Measurements from ENCODE around the gene WDR74.
"Not testable (repeated sequence)": the region's sequence is repeated elsewhere in the genome, so short reads cannot be mapped to it uniquely, and the experiment has no call there.

WDR74 gene

GRCh38 chr11:62840721-62841360 lies 1.5 kb upstream of the WDR74 start:
- peak; percentile 90 for DNase-seq (ENCODE audit: low read depth)

- no peak for DNase-seq (ENCODE audit: low read depth)
Observed at GRCh38 chr11:62835336-62835735, 4.1 kb downstream of the WDR74 start.

GRCh38 chr11:62832336-62833234 lies 6.8 kb downstream of the WDR74 start, which contains the start of gene TEX54:
Gene TEX54 (minus strand): TSS chr11:62832841.
- peak; percentile 43 for DNase-seq (ENCODE audit: low read depth)

GRCh38 chr11:62831520-62832335 lies 7.7 kb downstream of the WDR74 start, which contains the start of gene STX5:
Gene STX5 (minus strand): TSS chr11:62832051. CDS start chr11:62831243, 808 bp downstream.
- peak; percentile 99 for DNase-seq (ENCODE audit: low read depth)

- no peak for DNase-seq (ENCODE audit: low read depth)
Observed at GRCh38 chr11:62830904-62831519, 8.4 kb downstream of the WDR74 start.

- DNase-seq (ENCODE audit: low read depth): not testable (repeated sequence)
Observed at GRCh38 chr11:62828130-62828529, 11.3 kb downstream of the WDR74 start.

- DNase-seq (ENCODE audit: low read depth): no peak
Observed at GRCh38 chr11:62823677-62824076, 15.7 kb downstream of the WDR74 start.

- no peak for DNase-seq (ENCODE audit: low read depth)
Observed at GRCh38 chr11:62817129-62817528, 22.3 kb downstream of the WDR74 start.

GRCh38 chr11:62816557-62816956 lies 22.8 kb downstream of the WDR74 start:
- no peak for DNase-seq (ENCODE audit: low read depth)

- no peak for DNase-seq (ENCODE audit: low read depth)
Observed at GRCh38 chr11:62811659-62812058, 27.7 kb downstream of the WDR74 start.

GRCh38 chr11:62810748-62811147 lies 28.6 kb downstream of the WDR74 start:
- DNase-seq (ENCODE audit: low read depth): no peak

GRCh38 chr11:62806611-62807121 lies 32.7 kb downstream of the WDR74 start:
- peak; percentile 57 for DNase-seq (ENCODE audit: low read depth)

- peak; percentile 34 for DNase-seq (ENCODE audit: low read depth)
Observed at GRCh38 chr11:62805961-62806441, 33.4 kb downstream of the WDR74 start.

GRCh38 chr11:62805076-62805892 lies 34.1 kb downstream of the WDR74 start, which contains the start of gene NXF1:
Gene NXF1 (minus strand): TSS chr11:62805440. CDS start chr11:62805356, 84 bp downstream.
- peak; percentile 91 for DNase-seq (ENCODE audit: low read depth)

- peak; percentile 71 for DNase-seq (ENCODE audit: low read depth)
Observed at GRCh38 chr11:62804310-62805075, 34.9 kb downstream of the WDR74 start.

- DNase-seq (ENCODE audit: low read depth): no peak
Observed at GRCh38 chr11:62801071-62801470, 38.3 kb downstream of the WDR74 start.

- no peak for DNase-seq (ENCODE audit: low read depth)
Observed at GRCh38 chr11:62799486-62799885, 39.9 kb downstream of the WDR74 start.

- no peak for DNase-seq (ENCODE audit: low read depth)
Observed at GRCh38 chr11:62796281-62796680, 43.1 kb downstream of the WDR74 start.

GRCh38 chr11:62794201-62794775 lies 45.1 kb downstream of the WDR74 start:
- no peak for DNase-seq (ENCODE audit: low read depth)

All from iris pigment epithelial cell (primary cell).